HCT116 (cell line): ENCODE measurements around the gene CDHR3.

ENCODE experiments used
- CEBPB ChIP-seq: IDR thresholded peaks from 2 replicates; pipeline ENCODE4 v1.6.1; 2012; ENCODE audit warnings: low read depth
- EZH2phosphoT487 ChIP-seq: fragments of 200-600 bp; IDR thresholded peaks from 2 replicates; pipeline ENCODE4 v1.6.1; 2018; ENCODE audit warnings: antibody characterized with exemption, borderline replicate concordance
- POLR2A ChIP-seq: IDR thresholded peaks from 2 replicates; pipeline ENCODE4 v1.7.0; 2011; ENCODE audit warnings: borderline replicate concordance; ENCODE audit not compliant: insufficient read depth, insufficient read length; ENCODE audit errors: extremely low read depth
- RAD21 ChIP-seq: IDR thresholded peaks from 2 replicates; pipeline ENCODE4 v1.6.1; 2012; ENCODE audit warnings: low read depth, mild to moderate bottlenecking
- REST ChIP-seq: IDR thresholded peaks from 2 replicates; pipeline ENCODE4 v1.6.1; 2012; ENCODE audit warnings: low read depth
- SIN3A ChIP-seq: IDR thresholded peaks from 2 replicates; pipeline ENCODE4 v1.6.1; 2012; ENCODE audit warnings: low read depth
- SP1 ChIP-seq: IDR thresholded peaks from 2 replicates; pipeline ENCODE4 v1.6.1; 2012; ENCODE audit warnings: low read depth
- TF ChIP-seq, protein P1 (sequence below), 3 experiments: fragments of 200-600 bp in 1 of 3; sonication (generic) in 1 of 3; IDR thresholded peaks in 2 of 3; conservative IDR thresholded peaks in 1 of 3; 2 replicates each; pipeline ENCODE4 v1.5.1; 2012 to 2017; ENCODE audit warnings: low read depth in 2 of 3, low read length in 2 of 3, antibody characterized with exemption in 1 of 3, borderline replicate concordance in 1 of 3, control low read depth in 1 of 3, mild to moderate bottlenecking in 1 of 3, mixed read lengths in 1 of 3, mixed run types in 1 of 3, moderate library complexity in 1 of 3; ENCODE audit not compliant: insufficient read depth in 1 of 3

- no peak for TF ChIP-seq POLR2A
- no peak for TF ChIP-seq REST
- no peak for TF ChIP-seq SP1
- no peak for TF ChIP-seq CEBPB
- TF ChIP-seq, protein P1, sequence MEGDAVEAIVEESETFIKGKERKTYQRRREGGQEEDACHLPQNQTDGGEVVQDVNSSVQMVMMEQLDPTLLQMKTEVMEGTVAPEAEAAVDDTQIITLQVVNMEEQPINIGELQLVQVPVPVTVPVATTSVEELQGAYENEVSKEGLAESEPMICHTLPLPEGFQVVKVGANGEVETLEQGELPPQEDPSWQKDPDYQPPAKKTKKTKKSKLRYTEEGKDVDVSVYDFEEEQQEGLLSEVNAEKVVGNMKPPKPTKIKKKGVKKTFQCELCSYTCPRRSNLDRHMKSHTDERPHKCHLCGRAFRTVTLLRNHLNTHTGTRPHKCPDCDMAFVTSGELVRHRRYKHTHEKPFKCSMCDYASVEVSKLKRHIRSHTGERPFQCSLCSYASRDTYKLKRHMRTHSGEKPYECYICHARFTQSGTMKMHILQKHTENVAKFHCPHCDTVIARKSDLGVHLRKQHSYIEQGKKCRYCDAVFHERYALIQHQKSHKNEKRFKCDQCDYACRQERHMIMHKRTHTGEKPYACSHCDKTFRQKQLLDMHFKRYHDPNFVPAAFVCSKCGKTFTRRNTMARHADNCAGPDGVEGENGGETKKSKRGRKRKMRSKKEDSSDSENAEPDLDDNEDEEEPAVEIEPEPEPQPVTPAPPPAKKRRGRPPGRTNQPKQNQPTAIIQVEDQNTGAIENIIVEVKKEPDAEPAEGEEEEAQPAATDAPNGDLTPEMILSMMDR (IDR thresholded peaks at IDR 0.05 in 2 of 3, conservative IDR thresholded peaks at IDR 0.05 in 1 of 3; ENCODE audit: borderline replicate concordance in 1 of 3, insufficient read depth in 1 of 3, low read depth in 2 of 3, low read length in 2 of 3) = no peak
- no peak for TF ChIP-seq RAD21
- no peak for TF ChIP-seq SIN3A
- TF ChIP-seq EZH2phosphoT487 = no peak
These were observed 113.5 kb downstream of the CDHR3 start for GRCh38 chr7:106076537-106076936.
